Measurements from ENCODE around the gene YIPF5. TPM values are rescaled to one million over a fixed set of nuclear protein-coding genes. Genes with fewer than 3 reads are reported as not detected.

The YIPF5 gene
- 19.7 and 37.6 TPM in 2 replicates for total RNA-seq

- peak within 1 kb of the TSS; percentile 73 for H3K4me3 ChIP-seq (ENCODE audit: low read depth, low read length)
- no peak for TF ChIP-seq CTCF (conservative IDR thresholded peaks at IDR 0.05; ENCODE audit: low read depth, low read length)
- peak; percentile 81 for DNase-seq (ENCODE audit: low read depth)
Observed at GRCh38 chr5:144170276-144171024, at the start of gene YIPF5, which contains the start of gene KCTD16. TSS of gene YIPF5 (minus strand) at chr5:144170659. CDS start at chr5:144169955, 704 bp downstream. TSS of gene KCTD16 (plus strand) at chr5:144170873.

GRCh38 chr5:144219869-144220268, 49.4 kb upstream of the YIPF5 start:
- H3K4me3 ChIP-seq (ENCODE audit: low read depth, low read length) = no peak overlapping the region
- no peak for TF ChIP-seq CTCF (conservative IDR thresholded peaks at IDR 0.05; ENCODE audit: low read depth, low read length)

DNA sequence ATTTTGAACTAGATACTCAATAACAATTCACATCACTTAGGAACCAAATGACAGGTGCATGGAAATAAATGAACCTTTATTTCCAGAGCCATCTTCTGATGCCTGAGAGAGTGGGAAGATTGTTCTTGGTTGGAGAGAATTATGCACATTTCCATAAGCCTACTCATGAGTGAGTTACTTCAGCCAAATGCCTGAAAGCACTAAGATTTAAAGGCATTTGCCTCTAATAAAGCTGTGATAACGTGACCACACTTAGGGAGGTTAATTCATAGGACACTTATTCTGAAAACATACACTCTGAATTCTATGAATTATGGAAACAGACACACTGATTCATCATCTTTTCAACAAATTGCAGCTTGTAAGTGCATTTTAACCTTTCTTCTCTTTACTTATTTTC, 40.2 kb upstream of the YIPF5 start:
- no peak for TF ChIP-seq CTCF (conservative IDR thresholded peaks at IDR 0.05; ENCODE audit: low read depth, low read length)
- no peak overlapping the region for H3K4me3 ChIP-seq (ENCODE audit: low read depth, low read length)
- no peak for DNase-seq (ENCODE audit: low read depth)

More at GRCh38 chr5:144219869-144220268, 49.4 kb upstream of the YIPF5 start:
- no peak for DNase-seq (ENCODE audit: low read depth)

DNA sequence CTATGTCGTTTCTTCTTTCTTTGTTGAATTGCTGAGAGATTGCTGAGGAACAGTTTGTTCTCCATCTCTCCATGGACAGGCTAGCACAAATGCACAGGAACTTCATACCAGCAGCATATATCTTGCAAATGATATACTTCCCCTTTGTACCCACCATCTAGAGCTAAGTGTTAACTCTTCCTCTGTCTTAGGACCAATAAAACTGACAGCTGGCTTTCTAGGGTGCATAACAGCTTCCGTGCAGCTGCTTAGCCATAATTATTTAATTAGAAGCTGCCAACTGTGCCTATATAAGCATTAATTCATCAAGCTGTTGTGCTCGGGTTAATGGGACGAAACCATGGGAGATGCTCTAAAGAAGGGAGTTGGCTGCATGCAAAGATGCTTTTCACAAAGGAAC, 38.9 kb upstream of the YIPF5 start:
- TF ChIP-seq CTCF (conservative IDR thresholded peaks at IDR 0.05; ENCODE audit: low read depth, low read length) = no peak
- no peak overlapping the region for H3K4me3 ChIP-seq (ENCODE audit: low read depth, low read length)
- DNase-seq (ENCODE audit: low read depth) = no peak

DNA sequence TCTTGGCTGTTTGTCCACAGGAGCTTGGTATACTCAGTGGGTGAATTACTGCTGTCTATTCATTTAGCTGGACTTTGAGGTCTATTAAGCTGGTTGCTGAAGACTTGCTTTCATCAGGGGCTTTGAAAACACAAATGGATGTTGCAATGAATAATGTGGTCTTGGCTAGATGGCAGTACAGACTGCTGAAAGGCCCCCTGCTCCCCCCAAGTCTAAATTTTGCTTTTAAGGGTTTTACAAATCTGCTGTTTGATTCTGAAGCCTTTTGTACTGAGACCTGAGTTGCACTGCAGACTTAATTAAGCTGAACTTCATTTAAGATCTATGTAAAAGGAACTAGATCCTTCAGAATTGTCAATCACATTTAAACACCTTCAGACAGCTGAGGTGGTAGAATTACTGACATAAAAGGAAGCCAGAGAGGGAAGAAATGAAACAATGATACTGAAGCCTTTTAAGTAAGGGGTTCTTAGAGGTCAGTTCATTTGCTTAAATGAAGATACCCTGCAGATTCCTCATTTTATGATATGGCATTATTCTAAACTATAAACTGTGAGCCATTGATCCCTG, 37.5 kb upstream of the YIPF5 start:
- H3K4me3 ChIP-seq (ENCODE audit: low read depth, low read length) = no peak overlapping the region
- TF ChIP-seq CTCF (conservative IDR thresholded peaks at IDR 0.05; ENCODE audit: low read depth, low read length) = peak; percentile 11
- DNase-seq (ENCODE audit: low read depth) = no peak

GRCh38 chr5:144206141-144206540, 35.7 kb upstream of the YIPF5 start:
- DNase-seq (ENCODE audit: low read depth) = no peak
- no peak overlapping the region for H3K4me3 ChIP-seq (ENCODE audit: low read depth, low read length)
- no peak for TF ChIP-seq CTCF (conservative IDR thresholded peaks at IDR 0.05; ENCODE audit: low read depth, low read length)

Data from epithelial cell of proximal tubule (primary cell).